Kidney epithelial cell (primary cell): Measurements from ENCODE around the gene MPC1L. TPM values are rescaled to one million over a fixed set of nuclear protein-coding genes. Genes with fewer than 3 reads are reported as not detected.
A peak's percentile ranks its signal among the peaks of the same experiment; 100 is the strongest.
"Not testable (repeated sequence)": the region's sequence is repeated elsewhere in the genome, so short reads cannot be mapped to it uniquely, and the experiment has no call there.

Experiments
- DNase-seq: peaks from one replicate; pipeline ENCODE4 v3.0.0-alpha.2; 2010; ENCODE audit warnings: low read depth
- H3K27me3 ChIP-seq: 2 replicates; pipeline ENCODE4 v1.6.0; 2011; ENCODE audit warnings: low read length; ENCODE audit not compliant: control insufficient read depth, insufficient read depth
- H3K36me3 ChIP-seq: 2 replicates; pipeline ENCODE4 v1.5.1; 2011; ENCODE audit warnings: low read length; ENCODE audit not compliant: control insufficient read depth, insufficient read depth
- H3K4me3 ChIP-seq: 2 replicates; pipeline ENCODE4 v1.5.1; 2011; ENCODE audit warnings: low read depth, mild to moderate bottlenecking, control low read depth, low read length
- CTCF ChIP-seq: IDR thresholded peaks from 2 replicates; pipeline ENCODE4 v1.5.1; 2011; ENCODE audit warnings: mild to moderate bottlenecking, moderate library complexity, low read length, control low read depth, inconsistent platforms; ENCODE audit not compliant: insufficient read depth, poor library complexity, severe bottlenecking
- total RNA-seq: library from RNA; depleted of rRNA; stranded (reverse); fragments of >200 nt; gene quantifications from 2 replicates; pipeline ENCODE4 v1.2.3, GENCODE V29; 2015

The MPC1L gene
- total RNA-seq, 1 donor from 2014 or later = not detected

GRCh38 chrX:40579900-40580536 is 43.2 kb upstream of the MPC1L start:
- no peak for DNase-seq
- Histone ChIP-seq H3K27me3 (no peaks in the 10 kb centered on the region), H3K4me3 (peak overlapping the region; percentile 67), H3K36me3 (no peaks in the 10 kb centered on the region)
- no peak for TF ChIP-seq CTCF

- no peaks in the 10 kb centered on the region for H3K27me3 ChIP-seq
- H3K36me3 ChIP-seq = no peaks in the 10 kb centered on the region
- no peak for TF ChIP-seq CTCF
- peak; percentile 70 for DNase-seq
- peak within 1 kb of the TSS; percentile 67 for H3K4me3 ChIP-seq
Observed at GRCh38 chrX:40580537-40581335, 42.5 kb upstream of the MPC1L start, which contains the start of gene ATP6AP2. Gene ATP6AP2, plus strand, starts transcription at chrX:40580970. Its CDS starts 96 bp downstream, at chrX:40581066.

GRCh38 chrX:40581336-40581920 is 41.8 kb upstream of the MPC1L start:
- no peak for DNase-seq
- no peaks in the 10 kb centered on the region for H3K27me3 ChIP-seq
- peak overlapping the region; percentile 67 for H3K4me3 ChIP-seq
- H3K36me3 ChIP-seq = no peaks in the 10 kb centered on the region
- TF ChIP-seq CTCF = no peak

GRCh38 chrX:40582178-40582577 is 41.0 kb upstream of the MPC1L start:
- not testable (repeated sequence) for H3K36me3 ChIP-seq, H3K4me3 ChIP-seq, H3K27me3 ChIP-seq, DNase-seq

GRCh38 chrX:40582811-40583210 is 40.4 kb upstream of the MPC1L start:
- no peak for TF ChIP-seq CTCF
- H3K27me3 ChIP-seq = no peaks in the 10 kb centered on the region
- no peaks in the 10 kb centered on the region for H3K36me3 ChIP-seq
- DNase-seq = no peak
- no peak overlapping the region for H3K4me3 ChIP-seq

- H3K27me3 ChIP-seq, DNase-seq, H3K4me3 ChIP-seq, H3K36me3 ChIP-seq: not testable (repeated sequence)
Observed at GRCh38 chrX:40587623-40588022, 35.6 kb upstream of the MPC1L start.

GRCh38 chrX:40589616-40590321 is 33.5 kb upstream of the MPC1L start:
- not testable (repeated sequence) for H3K4me3 ChIP-seq, H3K27me3 ChIP-seq, H3K36me3 ChIP-seq, DNase-seq
